ENCODE data around the gene CLEC3B. TPM values are rescaled to one million over a fixed set of nuclear protein-coding genes. Genes with fewer than 3 reads are reported as not detected.

The CLEC3B gene
- total RNA-seq, 1 donor from 2014 or later: 57.1 TPM

GRCh38 chr3:45003859-45004258, 22.2 kb upstream of the CLEC3B start:
- no peak for DNase-seq

DNA sequence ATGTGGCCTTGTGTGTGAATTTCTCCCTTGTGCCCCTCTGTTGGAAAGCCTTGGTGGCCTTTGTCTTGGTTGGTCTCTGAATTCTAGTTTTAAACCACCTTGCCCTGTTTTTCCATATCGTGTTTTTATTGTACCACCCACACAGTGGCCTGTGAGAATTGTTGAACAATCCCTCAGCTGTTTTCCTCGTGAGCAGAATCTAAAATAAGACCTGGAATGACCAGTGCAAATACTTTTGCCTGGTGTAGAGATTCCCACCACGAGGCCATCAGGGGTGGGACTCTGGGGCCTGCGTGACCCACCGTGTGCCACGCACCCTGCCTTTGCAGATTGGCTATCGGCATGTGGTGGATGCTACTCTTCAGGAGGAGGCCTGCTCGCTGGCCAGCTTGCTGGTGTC, 19.0 kb upstream of the CLEC3B start:
- no peak for DNase-seq

- no peak for DNase-seq
Observed at GRCh38 chr3:45008117-45008516, 18.0 kb upstream of the CLEC3B start.

- no peak for DNase-seq
Observed at GRCh38 chr3:45009868-45010267, 16.2 kb upstream of the CLEC3B start.

GRCh38 chr3:45010811-45011333, 15.2 kb upstream of the CLEC3B start:
- DNase-seq: peak; percentile 40

DNA sequence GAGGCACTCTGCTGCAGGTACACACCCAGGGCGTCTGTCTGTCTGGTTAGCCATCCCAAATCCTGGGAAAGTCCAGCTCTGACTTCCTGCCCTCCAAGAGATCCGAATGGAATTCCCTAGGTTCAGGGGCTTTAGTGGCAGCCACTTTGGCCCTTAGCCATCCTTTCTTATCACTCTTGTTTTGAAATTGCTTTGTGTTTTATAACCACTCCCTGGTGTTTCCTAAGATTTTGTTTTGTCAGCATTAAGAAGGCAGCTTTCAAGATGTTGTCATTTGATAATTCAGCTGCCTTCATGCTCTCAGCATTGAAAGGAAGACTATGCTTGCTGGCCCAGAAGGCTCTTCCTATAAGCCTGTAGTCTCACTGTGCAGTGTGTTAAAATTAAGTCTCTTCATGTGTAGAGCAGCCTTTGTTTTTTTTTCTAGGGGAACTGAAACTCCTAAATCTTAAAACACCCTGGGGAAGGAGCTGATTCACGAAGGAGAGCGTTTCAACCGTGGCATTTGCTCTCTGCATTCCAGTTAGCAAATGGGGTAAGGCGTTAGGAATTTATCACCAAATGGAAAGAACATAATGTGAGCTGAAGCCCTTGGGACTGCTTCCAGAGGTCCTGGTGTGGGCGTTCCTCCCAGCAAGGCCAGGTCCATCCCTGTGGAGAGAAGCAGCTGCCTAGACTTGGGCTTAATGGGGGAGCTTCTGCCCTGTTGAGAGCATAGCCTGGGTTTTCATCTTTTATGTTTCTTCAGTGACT, 14.2 kb upstream of the CLEC3B start:
- DNase-seq: peak; percentile 55

DNA sequence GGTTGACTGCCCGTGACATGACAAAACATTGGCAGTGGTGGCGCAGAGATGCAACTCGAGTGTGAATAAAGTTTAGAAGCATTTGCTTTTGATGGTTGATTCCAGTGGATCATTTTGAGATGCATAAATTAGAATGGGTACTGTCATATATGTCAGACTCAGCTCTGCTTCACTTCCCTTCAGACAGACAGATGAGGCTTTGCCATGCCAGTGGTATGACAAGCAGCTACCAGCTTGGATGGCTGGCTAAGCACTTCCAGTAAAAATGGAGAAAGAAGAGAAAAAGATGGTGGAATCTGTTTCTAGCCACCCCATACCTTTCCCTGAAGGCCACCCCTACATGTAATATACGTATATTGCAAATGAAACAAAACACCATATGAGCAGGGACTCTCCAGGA, 13.5 kb upstream of the CLEC3B start:
- no peak for DNase-seq

- no peak for DNase-seq
Observed at GRCh38 chr3:45016916-45017315, 9.2 kb upstream of the CLEC3B start.

GRCh38 chr3:45017821-45018220, 8.3 kb upstream of the CLEC3B start:
- peak; percentile 68 for DNase-seq

- DNase-seq: no peak
Observed at GRCh38 chr3:45020534-45020933, 5.6 kb upstream of the CLEC3B start.

DNA sequence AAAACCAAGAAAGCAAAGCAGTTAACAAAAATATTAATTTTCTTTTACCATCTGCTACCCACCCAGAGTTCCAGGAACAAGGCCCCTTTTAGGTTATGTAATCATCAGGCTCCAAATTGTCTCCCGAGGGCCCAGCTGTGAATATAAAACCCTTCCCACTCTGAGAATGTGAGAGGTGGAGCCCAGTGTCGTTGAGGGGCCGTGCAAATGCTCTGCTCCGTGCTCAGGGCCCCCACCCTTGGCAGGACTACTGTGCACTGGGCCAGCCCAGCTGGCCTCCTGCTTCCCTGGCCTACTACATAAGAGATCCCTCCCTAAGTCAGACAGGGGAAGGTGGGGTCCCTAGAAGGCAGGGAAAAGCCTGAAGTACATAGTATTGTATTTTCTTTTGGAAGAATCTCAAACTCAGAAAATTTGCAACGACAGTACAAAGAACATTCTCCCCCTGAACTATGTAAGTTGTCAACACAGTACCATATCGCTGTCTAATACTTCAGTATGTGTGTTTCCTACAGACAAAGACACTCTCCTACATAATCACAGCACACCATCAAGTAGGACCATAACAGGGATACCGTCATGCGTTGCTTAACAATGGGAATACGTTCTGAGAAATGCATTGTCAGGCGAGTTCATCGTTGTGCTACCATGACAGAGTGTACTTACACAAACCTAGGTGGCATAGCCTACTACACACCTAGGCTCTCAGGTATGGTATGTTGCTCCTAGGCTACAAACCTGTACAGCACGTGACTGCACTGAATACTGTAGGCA, 4.4 kb upstream of the CLEC3B start:
- peak; percentile 91 for DNase-seq

- no peak for DNase-seq
Observed at GRCh38 chr3:45023675-45024074, 2.4 kb upstream of the CLEC3B start.

GRCh38 chr3:45024542-45025255, 1.4 kb upstream of the CLEC3B start:
- peak; percentile 54 for DNase-seq

GRCh38 chr3:45026957-45027356, 854 bp downstream of the CLEC3B start:
- peak; percentile 55 for DNase-seq

DNA sequence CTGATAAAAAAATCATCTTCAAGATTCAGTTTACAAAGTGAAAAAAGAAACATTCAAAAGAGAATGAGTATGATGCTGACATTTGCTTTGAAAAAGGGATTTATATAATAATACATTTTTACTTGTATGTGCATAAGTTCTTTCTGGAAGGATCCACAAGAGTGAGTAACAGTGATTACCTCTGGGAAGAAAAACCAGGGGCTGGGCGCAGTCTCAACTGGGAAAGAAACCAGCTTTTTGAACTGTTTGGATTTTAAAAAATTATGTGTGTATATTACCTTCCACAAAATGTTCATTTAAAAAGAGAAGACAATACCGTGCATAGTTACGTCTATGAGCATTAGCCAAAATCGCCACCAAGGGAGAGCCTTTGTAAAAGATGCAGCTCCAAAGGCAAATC, 1.3 kb downstream of the CLEC3B start:
- DNase-seq: peak; percentile 55

GRCh38 chr3:45029216-45029615, 3.1 kb downstream of the CLEC3B start:
- DNase-seq: no peak

DNA sequence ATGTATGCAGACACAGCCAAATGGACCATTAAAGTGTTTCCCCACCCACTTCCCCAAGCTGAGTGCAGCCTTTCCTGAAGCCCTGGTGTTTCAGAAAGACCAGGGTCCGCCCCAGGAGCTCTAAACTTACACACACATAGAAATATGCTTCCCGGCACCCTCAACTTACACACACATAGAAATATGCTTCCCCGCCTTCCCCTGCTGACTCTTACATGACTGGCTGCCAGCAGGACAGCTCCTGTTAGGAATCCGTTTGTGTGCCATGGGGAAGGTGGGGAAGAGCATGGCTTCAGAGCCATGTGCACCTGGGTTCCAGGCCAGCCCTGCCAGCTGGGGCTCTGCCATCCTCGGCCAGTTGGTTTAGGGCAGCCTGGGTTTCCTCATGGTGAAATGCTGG, 3.6 kb downstream of the CLEC3B start:
- DNase-seq: peak; percentile 34

- no peak for DNase-seq
Observed at GRCh38 chr3:45031531-45031930, 5.4 kb downstream of the CLEC3B start.

DNA sequence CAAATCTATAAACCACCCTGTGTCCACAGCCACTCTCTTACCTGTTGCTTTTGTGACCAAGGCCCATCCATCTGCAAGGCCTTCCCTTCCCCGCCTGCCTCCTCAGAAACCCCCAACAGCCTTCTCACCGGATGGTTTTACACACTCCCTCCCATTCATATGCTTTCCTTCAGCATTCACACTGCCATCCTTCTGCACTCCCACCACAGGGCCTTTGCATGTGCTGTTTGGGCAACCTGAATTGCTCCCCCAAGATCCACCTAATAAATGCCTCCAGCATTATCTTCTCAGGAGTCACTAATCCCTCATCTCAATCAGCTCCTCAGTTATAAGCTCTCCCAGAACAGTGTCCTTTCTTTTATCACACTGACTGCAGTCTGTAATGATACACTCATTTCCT, 6.0 kb downstream of the CLEC3B start:
- no peak for DNase-seq

GRCh38 chr3:45033791-45034190, 7.7 kb downstream of the CLEC3B start:
- DNase-seq: no peak

DNA sequence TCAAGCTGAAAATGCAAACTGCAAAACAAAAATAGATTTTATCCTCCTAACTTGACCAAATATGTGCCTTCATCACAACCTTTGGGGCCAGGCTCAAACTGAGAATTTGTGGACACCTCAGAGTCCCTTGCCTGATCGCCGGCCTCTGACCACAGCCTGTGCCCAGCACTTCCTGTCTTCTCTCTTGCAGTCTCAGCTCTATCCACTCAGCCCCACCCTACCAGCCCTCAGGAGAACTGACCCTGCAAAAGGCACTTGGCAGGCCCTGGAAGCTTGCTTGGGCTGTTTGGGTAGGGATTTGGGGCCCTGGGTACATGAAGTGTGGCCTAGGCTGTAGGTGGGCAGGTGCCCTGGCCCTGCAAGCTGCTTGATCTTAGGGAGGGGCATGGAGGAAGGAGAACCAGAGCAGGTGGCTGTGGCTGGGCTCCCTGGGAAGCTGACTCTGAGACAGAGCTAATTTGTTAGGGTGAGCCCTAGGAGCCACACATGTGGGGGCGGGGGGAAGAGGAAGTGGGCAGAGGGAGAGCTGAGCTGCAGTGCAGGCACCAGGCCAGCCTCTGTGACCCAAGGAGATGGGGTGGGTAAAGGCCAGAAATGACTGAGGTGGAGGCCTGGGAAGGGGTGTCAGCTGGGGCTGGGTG, 8.6 kb downstream of the CLEC3B start:
- no peak for DNase-seq

All from tongue (tissue), 2 donors.